HPDE6-E6E7 (cell line): Measurements from ENCODE around the gene ACSS3.

Source experiments
- DNase-seq: peaks from one replicate; pipeline ENCODE4 v3.0.0; 2011; ENCODE audit warnings: missing footprints; ENCODE audit errors: extremely low spot score

Gene ACSS3

DNA sequence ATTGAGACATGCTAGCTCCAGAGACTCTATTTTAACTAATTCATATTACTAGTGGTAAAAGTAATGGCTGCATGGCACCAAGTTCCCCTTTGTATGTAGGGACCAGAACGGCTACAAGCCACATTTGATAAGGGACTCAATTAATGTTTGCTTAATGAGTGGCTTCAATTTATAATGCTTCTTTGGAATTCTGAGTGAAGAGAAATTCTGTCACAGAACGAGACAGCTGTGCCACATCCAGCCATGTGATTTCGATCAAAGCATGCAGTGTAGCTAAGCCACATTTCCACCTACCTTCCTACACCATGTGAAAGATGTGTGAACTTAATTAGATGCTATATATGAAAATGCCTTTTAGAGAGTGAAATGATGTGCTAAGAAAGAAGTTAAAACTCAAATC, 217.4 kb downstream of the ACSS3 start:
- no peak for DNase-seq

DNA sequence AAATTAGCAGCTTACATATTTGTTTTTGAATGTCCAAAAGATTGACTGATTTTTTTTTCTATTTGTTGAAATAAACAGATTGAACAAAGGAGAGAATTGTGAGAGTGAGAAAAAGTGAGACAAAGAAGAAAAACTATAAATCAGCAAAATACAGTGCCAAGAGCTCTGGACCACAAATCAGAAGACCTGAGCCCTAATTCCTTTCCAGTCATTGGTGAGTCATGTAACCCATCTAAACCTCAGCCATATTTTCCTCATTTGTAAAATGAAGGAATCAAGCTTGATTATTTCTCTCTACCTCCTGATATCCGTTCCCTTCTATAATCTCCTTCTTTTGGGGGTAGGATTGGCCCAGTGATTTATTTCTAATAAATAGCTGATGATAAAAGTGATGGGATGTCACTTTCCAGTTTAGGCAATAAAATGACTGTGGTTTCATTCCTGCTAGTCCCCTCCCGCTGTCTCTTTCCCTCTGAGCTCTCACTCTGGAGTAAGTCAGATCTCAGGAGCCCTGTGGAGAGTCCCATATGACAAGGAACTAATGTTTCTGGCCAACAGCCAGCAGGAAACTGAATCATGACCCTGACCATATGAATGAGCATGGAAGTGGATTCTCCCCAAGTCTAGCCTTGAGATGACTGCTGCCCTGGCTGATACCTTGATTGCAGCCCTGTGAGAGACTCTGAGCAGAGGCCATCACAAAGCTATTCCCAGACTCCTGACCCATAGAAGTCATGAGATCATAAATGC, 218.9 kb downstream of the ACSS3 start:
- DNase-seq: no peak

DNA sequence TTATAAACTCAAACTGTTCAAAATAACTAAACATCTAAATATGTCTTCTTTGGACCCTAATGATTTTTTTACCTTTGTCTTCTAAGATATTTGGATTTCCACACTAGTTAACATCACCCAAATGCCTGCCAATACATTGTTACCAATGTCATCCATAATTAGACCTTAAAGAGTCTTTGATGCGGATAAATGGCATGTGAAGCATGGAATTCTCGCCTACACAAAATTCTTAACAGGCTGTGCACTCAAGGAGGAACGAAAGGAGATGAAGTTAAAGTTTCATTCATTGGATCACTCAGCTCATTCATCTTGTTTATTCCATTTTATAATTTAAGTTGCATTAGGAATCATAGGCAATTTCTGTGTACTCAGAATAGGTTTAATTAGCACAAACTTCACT, 219.7 kb downstream of the ACSS3 start:
- no peak for DNase-seq

DNA sequence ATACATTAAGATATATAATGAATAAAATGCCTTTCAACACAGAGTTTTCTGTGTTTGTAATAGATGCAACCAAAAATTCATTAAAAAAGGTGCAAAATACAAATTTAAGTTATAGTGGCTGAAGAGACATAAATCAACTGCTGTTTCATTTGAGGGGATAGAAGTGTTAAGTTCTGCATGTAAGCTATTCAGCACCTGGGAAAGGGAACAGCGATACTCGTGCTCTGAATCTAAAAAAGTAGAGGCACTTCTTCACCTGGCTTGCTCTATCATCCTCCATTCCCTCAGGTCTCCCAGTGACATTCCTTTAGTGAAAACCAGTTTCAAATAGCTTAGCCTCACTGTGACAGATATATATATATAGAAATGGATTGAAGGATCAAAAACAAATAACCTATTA, 222.6 kb downstream of the ACSS3 start:
- DNase-seq: no peak

DNA sequence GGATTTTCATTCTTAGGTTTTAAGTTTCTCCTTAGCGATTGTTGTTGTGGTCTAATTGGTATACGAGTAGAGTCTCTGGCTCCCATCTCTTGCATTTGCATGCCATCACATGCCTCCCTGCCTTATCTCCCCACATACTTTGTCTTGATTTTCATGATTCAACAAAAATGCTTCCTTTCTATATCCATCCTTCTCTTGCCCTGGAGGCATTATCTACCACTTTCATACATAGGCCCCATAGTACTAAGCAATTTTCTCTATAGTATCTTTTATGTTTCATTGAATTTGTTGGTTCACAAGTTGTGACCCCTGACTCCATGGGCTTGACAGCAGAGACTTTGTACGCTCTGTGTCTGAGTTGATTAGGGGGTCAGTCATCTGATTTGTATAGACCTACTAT, 226.1 kb downstream of the ACSS3 start:
- DNase-seq: no peak
